SK-N-SH (cell line): ENCODE measurements around the gene HCCS. TPM values are rescaled to one million over a fixed set of nuclear protein-coding genes. Genes with fewer than 3 reads are reported as not detected.
A peak's percentile ranks its signal among the peaks of the same experiment; 100 is the strongest.

Experiments used
- CTCF ChIA-PET: fragments of 300-600, 350-600 bp; formaldehyde crosslinking; extraction: SDS; loops from one replicate; lab custom pipeline; 2021; lab: Yijun Ruan, JAX
- POLR2A ChIA-PET: fragments of 350-600 bp; sonication (Branson Sonifier 250); formaldehyde crosslinking; extraction: SDS; loops from one replicate; lab custom pipeline; 2020; ENCODE audit warnings: antibody characterized with exemption, inconsistent platforms; lab: Yijun Ruan, JAX
- DNase-seq: peaks from one replicate; pipeline ENCODE4 v3.0.0; 2012
- H2AFZ ChIP-seq: fragments of 200-600 bp; sonication (generic); 2 replicates; pipeline ENCODE4 v1.8.1; 2016; ENCODE audit warnings: antibody characterized with exemption, mild to moderate bottlenecking, low read depth
- H3F3A ChIP-seq: fragments of 200-600 bp; sonication (generic); replicated peaks from 2 replicates; pipeline ENCODE3; 2016; ENCODE audit warnings: antibody characterized with exemption, mild to moderate bottlenecking; ENCODE audit not compliant: insufficient read depth
- H3K27ac ChIP-seq, 2 experiments: fragments of 200-500 bp in 1 of 2; fragments of 200-600 bp in 1 of 2; sonication (Bioruptor generic) in 1 of 2; sonication (generic), shearing (Covaris generic) in 1 of 2; 2 replicates each; pipeline versions ENCODE4 v1.5.1 to v1.6.1; 2014 to 2016; ENCODE audit warnings: low read depth in 2 of 2, inconsistent platforms in 1 of 2, low read length in 1 of 2, mild to moderate bottlenecking in 1 of 2, mixed read lengths in 1 of 2
- H3K27me3 ChIP-seq: fragments of 200-600 bp; sonication (generic), shearing (Covaris generic); 2 replicates; pipeline ENCODE4 v1.6.1; 2016; ENCODE audit warnings: mixed run types; ENCODE audit not compliant: insufficient read depth
- H3K36me3 ChIP-seq, 2 experiments: fragments of 200-500 bp in 1 of 2; fragments of 200-600 bp in 1 of 2; sonication (Bioruptor generic) in 1 of 2; sonication (generic) in 1 of 2; replicated peaks in 1 of 2; 2 replicates each; pipeline versions ENCODE3 to v1.5.1; 2014 to 2016; ENCODE audit warnings: low read length in 1 of 2, mild to moderate bottlenecking in 1 of 2; ENCODE audit not compliant: insufficient read depth in 2 of 2, control insufficient read depth in 1 of 2
- H3K4me1 ChIP-seq, 2 experiments: fragments of 200-500 bp in 1 of 2; fragments of 200-600 bp in 1 of 2; sonication (Bioruptor generic) in 1 of 2; sonication (generic), shearing (Covaris generic) in 1 of 2; 2 replicates each; pipeline versions ENCODE4 v1.5.1 to v1.6.1; 2014 to 2016; ENCODE audit warnings: low read depth in 1 of 2, low read length in 1 of 2, mixed run types in 1 of 2; ENCODE audit not compliant: insufficient read depth in 2 of 2, control insufficient read depth in 1 of 2
- H3K4me2 ChIP-seq: fragments of 200-600 bp; sonication (generic), shearing (Covaris generic); 2 replicates; pipeline ENCODE4 v1.6.1; 2017; ENCODE audit warnings: mixed run types
- H3K4me3 ChIP-seq, 2 experiments: fragments of 200-500 bp in 1 of 2; fragments of 200-600 bp in 1 of 2; sonication (Bioruptor generic) in 1 of 2; sonication (generic), shearing (Covaris generic) in 1 of 2; 2 replicates each; pipeline versions ENCODE4 v1.5.1 to v1.8.1; 2014 to 2016; ENCODE audit warnings: low read depth in 2 of 2, inconsistent platforms in 1 of 2, low read length in 1 of 2, mild to moderate bottlenecking in 1 of 2, mixed read lengths in 1 of 2, moderate library complexity in 1 of 2
- H3K79me2 ChIP-seq: fragments of 200-600 bp; sonication (generic); 2 replicates; pipeline ENCODE4 v1.8.1; 2017; ENCODE audit warnings: mild to moderate bottlenecking; ENCODE audit not compliant: insufficient read depth
- H3K9ac ChIP-seq: fragments of 200-600 bp; sonication (generic); 2 replicates; pipeline ENCODE4 v1.6.1; 2017; ENCODE audit warnings: mixed run types
- H3K9me2 ChIP-seq: fragments of 200-600 bp; sonication (generic); 2 replicates; pipeline ENCODE4 v1.6.1; 2017; ENCODE audit warnings: mixed run types
- H3K9me3 ChIP-seq: fragments of 200-600 bp; sonication (generic); 2 replicates; pipeline ENCODE4 v1.6.1; 2017; ENCODE audit warnings: mixed run types, mild to moderate bottlenecking, moderate library complexity
- H4K20me1 ChIP-seq: fragments of 200-600 bp; sonication (generic); 2 replicates; pipeline ENCODE4 v1.6.1; 2017; ENCODE audit warnings: mild to moderate bottlenecking, mixed run types; ENCODE audit not compliant: insufficient read depth
- ELF1 ChIP-seq: IDR thresholded peaks from 2 replicates; pipeline ENCODE4 v1.4.0; 2012
- FOXJ3 ChIP-seq: sonication (generic); formaldehyde crosslinking; IDR thresholded peaks from 2 replicates; pipeline ENCODE4 v1.5.1; 2020; ENCODE audit warnings: mild to moderate bottlenecking, missing genetic modification reagents
- MEF2A ChIP-seq: IDR thresholded peaks from 2 replicates; pipeline ENCODE4 v1.4.0; 2012; ENCODE audit warnings: low read depth, borderline replicate concordance
- RXRA ChIP-seq: IDR thresholded peaks from 2 replicates; pipeline ENCODE4 v1.4.0; 2012; ENCODE audit warnings: low read depth, mild to moderate bottlenecking, borderline replicate concordance
- SMC3 ChIP-seq: IDR thresholded peaks from 2 replicates; pipeline ENCODE4 v1.6.1; 2012; ENCODE audit warnings: low read depth, low read length, improper control_type of control experiment
- YY1 ChIP-seq: IDR thresholded peaks from 2 replicates; pipeline ENCODE4 v1.4.0; 2012; ENCODE audit warnings: low read depth, mild to moderate bottlenecking
- ZBTB33 ChIP-seq: IDR thresholded peaks from 2 replicates; pipeline ENCODE4 v1.4.0; 2012; ENCODE audit warnings: low read depth, borderline replicate concordance
- WGBS: methylation state at CpG from one replicate; pipeline ENCODE4 v1.1.6; 2017; ENCODE audit warnings: low lambda C conversion rate; 5-methylcytosine and 5-hydroxymethylcytosine counted together
- polyA plus RNA-seq, 3 experiments: library from polyadenylated mRNA; depleted of rRNA; stranded (reverse); fragments of >200 nt; gene quantifications; 2 replicates each; pipeline ENCODE4 v1.2.3, GENCODE V29; 2012
- TF ChIP-seq, protein P1 (sequence below): fragments of 150-350 bp; IDR thresholded peaks from 2 replicates; pipeline ENCODE4 v1.6.1; 2016; ENCODE audit warnings: mild to moderate bottlenecking, low read depth, low read length
- TF ChIP-seq, protein P2 (sequence below): fragments of 200-600 bp; sonication (generic); IDR thresholded peaks from 2 replicates; pipeline ENCODE4 v1.6.1; 2017; ENCODE audit warnings: antibody characterized with exemption, mild to moderate bottlenecking, moderate library complexity

The HCCS gene
- polyA plus RNA-seq, 1 of the 3 experiments (the other 2 are of a cell fraction) = 33.7 TPM

DNA sequence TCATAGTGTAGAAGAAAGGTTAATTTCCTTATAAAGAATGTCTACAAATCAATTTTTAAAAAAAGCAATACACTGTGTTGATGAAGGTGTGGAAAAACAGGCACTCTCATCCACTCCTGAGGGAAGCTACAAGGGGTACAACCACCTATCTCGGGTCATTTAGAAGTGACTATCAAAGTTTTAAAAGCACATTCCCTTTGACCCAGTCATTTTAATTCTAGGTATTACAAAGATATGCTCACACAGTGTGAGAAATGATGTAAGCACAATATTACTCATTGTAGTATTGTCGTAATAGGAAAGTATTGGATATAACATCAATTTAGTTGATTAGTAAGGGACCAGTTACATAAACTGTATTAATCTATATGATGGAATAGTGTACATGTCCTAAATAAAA, 7.4 kb upstream of the HCCS start:
- H3K79me2 ChIP-seq = no peaks in the 10 kb centered on the region
- H3K27ac ChIP-seq = no peak overlapping the region
- POLR2A ChIA-PET = no interaction called here
- CTCF ChIA-PET = no interaction called here
- no peak overlapping the region for H3K9ac ChIP-seq
- no peak overlapping the region for H3K4me3 ChIP-seq
- no peaks in the 10 kb centered on the region for H3F3A ChIP-seq
- no peaks in the 10 kb centered on the region for H3K36me3 ChIP-seq
- H3K4me2 ChIP-seq = no peak overlapping the region
- H3K27me3 ChIP-seq = no peaks in the 10 kb centered on the region
- H3K4me1 ChIP-seq = peaks cover 0 to 4% of the 10 kb centered on the region in 2 experiments; a peak in 3 of 4 replicates
- no peak for DNase-seq
- WGBS = 68% methylated on average over 2 of the region's 2 CpGs
- no peaks in the 10 kb centered on the region for H3K9me3 ChIP-seq
- no peaks in the 10 kb centered on the region for H4K20me1 ChIP-seq
- TF ChIP-seq YY1 (no peak), FOXJ3 (CRISPR knock-in tag) (no peak), RXRA (no peak), ZBTB33 (no peak), ELF1 (no peak), MEF2A (no peak)
- TF ChIP-seq, protein P1, sequence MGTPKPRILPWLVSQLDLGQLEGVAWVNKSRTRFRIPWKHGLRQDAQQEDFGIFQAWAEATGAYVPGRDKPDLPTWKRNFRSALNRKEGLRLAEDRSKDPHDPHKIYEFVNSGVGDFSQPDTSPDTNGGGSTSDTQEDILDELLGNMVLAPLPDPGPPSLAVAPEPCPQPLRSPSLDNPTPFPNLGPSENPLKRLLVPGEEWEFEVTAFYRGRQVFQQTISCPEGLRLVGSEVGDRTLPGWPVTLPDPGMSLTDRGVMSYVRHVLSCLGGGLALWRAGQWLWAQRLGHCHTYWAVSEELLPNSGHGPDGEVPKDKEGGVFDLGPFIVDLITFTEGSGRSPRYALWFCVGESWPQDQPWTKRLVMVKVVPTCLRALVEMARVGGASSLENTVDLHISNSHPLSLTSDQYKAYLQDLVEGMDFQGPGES = no peak
- TF ChIP-seq, protein P2, sequence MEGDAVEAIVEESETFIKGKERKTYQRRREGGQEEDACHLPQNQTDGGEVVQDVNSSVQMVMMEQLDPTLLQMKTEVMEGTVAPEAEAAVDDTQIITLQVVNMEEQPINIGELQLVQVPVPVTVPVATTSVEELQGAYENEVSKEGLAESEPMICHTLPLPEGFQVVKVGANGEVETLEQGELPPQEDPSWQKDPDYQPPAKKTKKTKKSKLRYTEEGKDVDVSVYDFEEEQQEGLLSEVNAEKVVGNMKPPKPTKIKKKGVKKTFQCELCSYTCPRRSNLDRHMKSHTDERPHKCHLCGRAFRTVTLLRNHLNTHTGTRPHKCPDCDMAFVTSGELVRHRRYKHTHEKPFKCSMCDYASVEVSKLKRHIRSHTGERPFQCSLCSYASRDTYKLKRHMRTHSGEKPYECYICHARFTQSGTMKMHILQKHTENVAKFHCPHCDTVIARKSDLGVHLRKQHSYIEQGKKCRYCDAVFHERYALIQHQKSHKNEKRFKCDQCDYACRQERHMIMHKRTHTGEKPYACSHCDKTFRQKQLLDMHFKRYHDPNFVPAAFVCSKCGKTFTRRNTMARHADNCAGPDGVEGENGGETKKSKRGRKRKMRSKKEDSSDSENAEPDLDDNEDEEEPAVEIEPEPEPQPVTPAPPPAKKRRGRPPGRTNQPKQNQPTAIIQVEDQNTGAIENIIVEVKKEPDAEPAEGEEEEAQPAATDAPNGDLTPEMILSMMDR = no peak
- H3K9me2 ChIP-seq = no peaks in the 10 kb centered on the region
- no peak overlapping the region for H2AFZ ChIP-seq

- CTCF ChIA-PET = interaction anchor here (1.7 kb wide), 1 partner anchor 915 kb away, joined by 5 read pairs; no protein-coding TSS in a partner anchor
- DNase-seq = no peak
Measured at GRCh38 chrX:11105080-11105479, 6.1 kb upstream of the HCCS start.

More at GRCh38 chrX:11105080-11105479, 6.1 kb upstream of the HCCS start:
- no peak overlapping the region for H3K9ac ChIP-seq
- H3K9me2 ChIP-seq = no peaks in the 10 kb centered on the region
- H2AFZ ChIP-seq = peak overlapping the region; percentile 26; the same call in 1 of the 2 replicates
- no peaks in the 10 kb centered on the region for H3F3A ChIP-seq
- POLR2A ChIA-PET = no interaction called here
- H3K36me3 ChIP-seq = no peaks in the 10 kb centered on the region
- no peaks in the 10 kb centered on the region for H3K9me3 ChIP-seq
- H4K20me1 ChIP-seq = no peaks in the 10 kb centered on the region
- H3K4me2 ChIP-seq = no peak overlapping the region
- H3K27ac ChIP-seq = no peak overlapping the region
- 85% methylated on average over 4 of the region's 4 CpGs for WGBS
- no peak overlapping the region for H3K4me3 ChIP-seq
- H3K4me1 ChIP-seq = peaks cover 0 to 4% of the 10 kb centered on the region in 2 experiments; a peak in 3 of 4 replicates
- H3K79me2 ChIP-seq = no peaks in the 10 kb centered on the region
- TF ChIP-seq SMC3 = no peak
- TF ChIP-seq, protein P2 = peak; percentile 18; the same call in 1 of the 2 replicates
- TF ChIP-seq, all 33 proteins: peak for 1
- H3K27me3 ChIP-seq = no peaks in the 10 kb centered on the region
